Loucy (cell line): ENCODE measurements around the gene AGPAT3.

Experiments
- H2AFZ ChIP-seq: fragments of 200-600 bp; sonication (generic); 2 replicates; pipeline ENCODE4 v1.6.0; 2016; ENCODE audit warnings: antibody characterized with exemption, mild to moderate bottlenecking, low read length, moderate library complexity
- H3F3A ChIP-seq: fragments of 200-600 bp; 2 replicates; pipeline ENCODE4 v1.6.0; 2016; ENCODE audit warnings: antibody characterized with exemption, low read depth, mild to moderate bottlenecking
- H3K27me3 ChIP-seq: fragments of 200-600 bp; sonication (generic); 2 replicates; pipeline ENCODE4 v1.6.1; 2014; ENCODE audit warnings: low read length, mild to moderate bottlenecking; ENCODE audit not compliant: insufficient read depth, poor library complexity, severe bottlenecking
- H3K36me3 ChIP-seq: fragments of 200-600 bp; sonication (generic); 2 replicates; pipeline ENCODE4 v1.6.1; 2016; ENCODE audit warnings: low read length; ENCODE audit not compliant: insufficient read depth
- H3K4me1 ChIP-seq: fragments of 200-600 bp; sonication (generic); 2 replicates; pipeline ENCODE4 v1.5.1; 2014; ENCODE audit warnings: low read length, mild to moderate bottlenecking; ENCODE audit not compliant: insufficient read depth, poor library complexity, severe bottlenecking
- H3K4me2 ChIP-seq: fragments of 200-600 bp; sonication (generic); 2 replicates; pipeline ENCODE4 v1.6.0; 2014; ENCODE audit warnings: antibody characterized with exemption, low read length, low read depth, mild to moderate bottlenecking; ENCODE audit not compliant: poor library complexity, severe bottlenecking
- H3K4me3 ChIP-seq: fragments of 200-600 bp; sonication (generic); 2 replicates; pipeline ENCODE4 v1.5.1; 2014; ENCODE audit warnings: low read length, mild to moderate bottlenecking, mixed read lengths; ENCODE audit not compliant: poor library complexity, severe bottlenecking
- H3K79me2 ChIP-seq: fragments of 200-600 bp; sonication (generic); 2 replicates; pipeline ENCODE4 v1.6.1; 2014; ENCODE audit warnings: low read length; ENCODE audit not compliant: insufficient read depth
- H3K9ac ChIP-seq: fragments of 200-600 bp; sonication (generic); 2 replicates; pipeline ENCODE4 v1.6.0; 2014; ENCODE audit warnings: mild to moderate bottlenecking, low read depth, low read length, moderate library complexity; ENCODE audit not compliant: poor library complexity, severe bottlenecking
- H3K9me2 ChIP-seq: fragments of 200-600 bp; sonication (generic); replicated peaks from 2 replicates; pipeline ENCODE4 v1.6.1; 2016; ENCODE audit warnings: low read depth, low read length, mixed read lengths
- H3K9me3 ChIP-seq: fragments of 200-600 bp; sonication (generic); 2 replicates; pipeline ENCODE4 v1.6.1; 2014; ENCODE audit warnings: mild to moderate bottlenecking, antibody characterized with exemption, low read length, low read depth; ENCODE audit not compliant: insufficient read depth
- H4K20me1 ChIP-seq: fragments of 200-600 bp; sonication (generic); 2 replicates; pipeline ENCODE4 v1.6.0; 2014; ENCODE audit warnings: antibody characterized with exemption, low read length, mild to moderate bottlenecking; ENCODE audit not compliant: insufficient read depth, poor library complexity, severe bottlenecking
- CTCF ChIP-seq: fragments of 200-600 bp; sonication (generic); conservative IDR thresholded peaks from 2 replicates; pipeline ENCODE4 v1.5.1; 2014; ENCODE audit warnings: mild to moderate bottlenecking, antibody characterized with exemption, low read length
- EZH2phosphoT487 ChIP-seq: fragments of 200-600 bp; IDR thresholded peaks from 2 replicates; pipeline ENCODE4 v1.6.1; 2018; ENCODE audit warnings: antibody characterized with exemption, mild to moderate bottlenecking, moderate library complexity, borderline replicate concordance

The AGPAT3 gene

GRCh38 chr21:43911015-43911934, 46.3 kb downstream of the AGPAT3 start:
- peaks cover 4% of the 10 kb centered on the region for H4K20me1 ChIP-seq
- H3K4me2 ChIP-seq = no peak overlapping the region
- no peak overlapping the region for H3K4me3 ChIP-seq
- no peak overlapping the region for H3K9ac ChIP-seq
- TF ChIP-seq EZH2phosphoT487 (no peak), CTCF (no peak)
- peaks cover 38% of the 10 kb centered on the region for H3K79me2 ChIP-seq
- no peaks in the 10 kb centered on the region for H3K27me3 ChIP-seq
- no peaks in the 10 kb centered on the region for H3K9me2 ChIP-seq
- no peaks in the 10 kb centered on the region for H3F3A ChIP-seq
- peaks cover 21% of the 10 kb centered on the region for H3K4me1 ChIP-seq
- no peaks in the 10 kb centered on the region for H3K9me3 ChIP-seq
- no peak overlapping the region for H2AFZ ChIP-seq
- H3K36me3 ChIP-seq = peaks cover 5% of the 10 kb centered on the region; the same call in 1 of the 2 replicates

- Histone ChIP-seq H3K36me3 (no peaks in the 10 kb centered on the region), H3K4me2 (no peak overlapping the region), H3K9me2 (no peaks in the 10 kb centered on the region), H3F3A (peaks cover 6% of the 10 kb centered on the region; the same call in 1 of the 2 replicates), H3K79me2 (peaks cover 38% of the 10 kb centered on the region), H4K20me1 (peaks cover 4% of the 10 kb centered on the region), H3K9me3 (no peaks in the 10 kb centered on the region), H3K4me1 (peaks cover 28% of the 10 kb centered on the region), H3K9ac (no peak overlapping the region), H3K27me3 (no peaks in the 10 kb centered on the region), H3K4me3 (no peak overlapping the region), H2AFZ (no peak overlapping the region)
- no peak for TF ChIP-seq CTCF
- no peak for TF ChIP-seq EZH2phosphoT487
These were observed 47.0 kb downstream of the AGPAT3 start for GRCh38 chr21:43911935-43912487.

GRCh38 chr21:43912500-43912899, 47.5 kb downstream of the AGPAT3 start:
- no peak for TF ChIP-seq CTCF
- TF ChIP-seq EZH2phosphoT487 = no peak
- Histone ChIP-seq H2AFZ (no peak overlapping the region), H3K4me1 (peaks cover 30% of the 10 kb centered on the region), H3K9me2 (no peaks in the 10 kb centered on the region), H3F3A (peaks cover 6% of the 10 kb centered on the region; the same call in 1 of the 2 replicates), H3K79me2 (peaks cover 42% of the 10 kb centered on the region), H3K9me3 (no peaks in the 10 kb centered on the region), H4K20me1 (peaks cover 6% of the 10 kb centered on the region), H3K4me3 (no peak overlapping the region), H3K9ac (no peak overlapping the region), H3K27me3 (no peaks in the 10 kb centered on the region), H3K4me2 (no peak overlapping the region), H3K36me3 (no peaks in the 10 kb centered on the region)
